Osteoblast (primary cell): ENCODE results near the gene MYO15B. TPM values are rescaled to one million over a fixed set of nuclear protein-coding genes. Genes with fewer than 3 reads are reported as not detected.
A peak's percentile ranks its signal among the peaks of the same experiment; 100 is the strongest.

Source experiments
- DNase-seq: peaks from one replicate; pipeline ENCODE4 v3.0.0; 2011; ENCODE audit warnings: low spot score, mixed read lengths; ENCODE audit not compliant: insufficient read length; ENCODE audit errors: missing footprints
- H2AFZ ChIP-seq: 2 replicates; pipeline ENCODE4 v1.6.0; 2011; ENCODE audit warnings: mild to moderate bottlenecking, low read length
- H3K27ac ChIP-seq: 2 replicates; pipeline ENCODE4 v1.5.1; 2011; ENCODE audit warnings: mild to moderate bottlenecking, low read depth, low read length, moderate library complexity
- H3K27me3 ChIP-seq: 2 replicates; pipeline ENCODE4 v1.6.0; 2012; ENCODE audit warnings: mild to moderate bottlenecking, control low read depth, inconsistent platforms, low read length, moderate library complexity; ENCODE audit not compliant: insufficient read depth
- H3K36me3 ChIP-seq: 2 replicates; pipeline ENCODE4 v1.5.1; 2011; ENCODE audit warnings: mild to moderate bottlenecking, low read length, control low read depth, moderate library complexity; ENCODE audit not compliant: insufficient read depth
- H3K4me1 ChIP-seq: 2 replicates; pipeline ENCODE4 v1.5.1; 2011; ENCODE audit warnings: mild to moderate bottlenecking, low read length, control low read depth, moderate library complexity; ENCODE audit not compliant: insufficient read depth
- H3K4me2 ChIP-seq: 2 replicates; pipeline ENCODE4 v1.6.0; 2011; ENCODE audit warnings: mild to moderate bottlenecking, low read length; ENCODE audit not compliant: insufficient read depth
- H3K4me3 ChIP-seq: fragments of 200-600 bp; sonication (generic); 3 replicates; pipeline ENCODE4 v1.5.1; 2012; ENCODE audit warnings: mild to moderate bottlenecking, low read length, inconsistent platforms; ENCODE audit not compliant: insufficient read depth
- H3K79me2 ChIP-seq: 2 replicates; pipeline ENCODE4 v1.6.0; 2012; ENCODE audit warnings: mild to moderate bottlenecking, low read length, control low read depth, inconsistent platforms; ENCODE audit not compliant: insufficient read depth
- H3K9me3 ChIP-seq: 2 replicates; pipeline ENCODE4 v1.5.1; 2011; ENCODE audit warnings: low read depth, low read length, control low read depth
- H4K20me1 ChIP-seq: 2 replicates; pipeline ENCODE4 v1.6.0; 2012; ENCODE audit warnings: mild to moderate bottlenecking, low read length, control low read depth; ENCODE audit not compliant: insufficient read depth
- CTCF ChIP-seq: IDR thresholded peaks from 2 replicates; pipeline ENCODE4 v1.5.1; 2011; ENCODE audit warnings: mild to moderate bottlenecking, low read depth, low read length, moderate library complexity; ENCODE audit errors: extremely low read depth
- total RNA-seq: library from RNA; depleted of rRNA; stranded (reverse); fragments of >200 nt; gene quantifications from 2 replicates; pipeline ENCODE4 v1.2.3, GENCODE V29; 2012

MYO15B gene
- total RNA-seq, 1 donor, result 1.4 TPM

- Histone ChIP-seq H4K20me1 (no peaks in the 10 kb centered on the region), H3K27ac (no peak overlapping the region), H3K79me2 (no peaks in the 10 kb centered on the region), H3K36me3 (no peaks in the 10 kb centered on the region), H2AFZ (no peak overlapping the region), H3K4me2 (no peak overlapping the region), H3K9me3 (no peaks in the 10 kb centered on the region), H3K27me3 (no peaks in the 10 kb centered on the region), H3K4me3 (no peak overlapping the region), H3K4me1 (peaks cover 4% of the 10 kb centered on the region)
- TF ChIP-seq CTCF, result no peak
- peak; percentile 89 for DNase-seq
These were observed 22.5 kb upstream of the MYO15B start for GRCh38 chr17:75565066-75565465.

DNA sequence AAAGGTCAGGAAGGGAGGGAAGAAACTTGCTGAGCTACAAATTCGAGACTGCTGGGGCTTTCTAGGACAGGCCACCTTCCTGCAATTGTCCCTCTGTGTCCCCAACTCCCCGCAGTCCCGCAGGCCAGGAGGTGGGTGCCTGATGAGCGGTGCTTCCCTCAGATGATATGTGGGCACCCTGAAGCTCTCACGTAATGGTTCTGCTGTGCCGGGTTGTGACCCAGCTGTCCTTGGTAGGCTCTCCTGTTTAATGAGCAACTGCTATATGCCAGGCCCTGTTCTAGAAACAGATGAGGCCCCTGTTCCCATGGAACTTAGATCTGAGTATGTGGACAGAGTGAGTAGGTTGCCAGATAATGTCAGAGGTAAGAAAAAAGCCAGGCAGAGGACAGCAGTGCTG lies 22.0 kb upstream of the MYO15B start:
- H3K36me3 ChIP-seq, result no peaks in the 10 kb centered on the region
- peak; percentile 80 for DNase-seq
- H3K27me3 ChIP-seq, result no peaks in the 10 kb centered on the region
- no peak overlapping the region for H3K4me3 ChIP-seq
- H3K27ac ChIP-seq, result no peak overlapping the region
- no peaks in the 10 kb centered on the region for H3K79me2 ChIP-seq
- no peak overlapping the region for H3K4me2 ChIP-seq
- no peaks in the 10 kb centered on the region for H4K20me1 ChIP-seq
- H3K4me1 ChIP-seq, result peaks cover 4% of the 10 kb centered on the region
- no peaks in the 10 kb centered on the region for H3K9me3 ChIP-seq
- no peak overlapping the region for H2AFZ ChIP-seq
- no peak for TF ChIP-seq CTCF

DNA sequence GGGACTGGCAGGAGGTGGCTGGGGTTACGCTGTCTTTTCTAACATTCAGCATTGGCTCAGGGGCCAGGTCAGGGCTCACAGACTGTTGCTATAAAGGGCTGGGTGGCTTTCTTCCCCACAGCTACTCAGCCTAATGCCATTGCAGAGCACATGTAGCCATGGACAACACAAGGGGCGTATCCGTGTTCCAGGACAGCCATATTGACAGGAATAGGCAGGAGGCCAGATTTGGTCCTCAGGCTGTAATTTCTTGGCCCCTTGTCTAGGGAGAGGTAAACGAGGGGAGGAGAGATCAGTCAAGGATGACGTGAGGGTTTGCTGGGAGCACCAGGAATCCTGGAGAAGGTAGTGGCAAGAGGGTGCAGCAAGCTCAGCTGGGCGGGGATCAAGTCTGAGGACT lies 21.2 kb upstream of the MYO15B start:
- no peak for TF ChIP-seq CTCF

DNA sequence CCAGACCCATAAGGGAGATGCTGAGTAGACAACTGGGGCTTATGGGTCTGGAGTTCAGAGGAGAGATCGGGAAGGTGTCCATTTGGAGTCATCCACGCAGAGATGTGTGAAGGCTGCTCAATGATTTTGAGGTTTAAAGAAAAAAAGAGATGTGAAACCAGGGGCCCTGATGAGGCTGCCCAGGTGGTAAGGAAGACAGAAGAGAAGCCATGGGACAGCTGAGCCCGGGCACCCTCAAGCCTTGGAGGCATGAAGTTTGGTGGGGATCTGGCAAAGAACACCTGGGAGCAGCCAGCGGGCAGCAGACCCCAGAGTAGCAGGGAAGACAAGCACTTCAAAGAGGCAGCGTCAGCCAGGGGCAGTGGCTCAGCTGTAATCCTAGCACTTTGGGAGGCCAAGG lies 20.8 kb upstream of the MYO15B start:
- no peaks in the 10 kb centered on the region for H3K79me2 ChIP-seq
- no peaks in the 10 kb centered on the region for H3K27me3 ChIP-seq
- no peak overlapping the region for H3K4me2 ChIP-seq
- H2AFZ ChIP-seq, result no peak overlapping the region
- peaks cover 4% of the 10 kb centered on the region for H3K4me1 ChIP-seq
- H3K9me3 ChIP-seq, result no peaks in the 10 kb centered on the region
- H3K36me3 ChIP-seq, result no peaks in the 10 kb centered on the region
- peak; percentile 55 for DNase-seq
- H3K4me3 ChIP-seq, result no peak overlapping the region
- no peak overlapping the region for H3K27ac ChIP-seq
- TF ChIP-seq CTCF, result no peak
- H4K20me1 ChIP-seq, result no peaks in the 10 kb centered on the region

More for the DNA sequence above, 21.2 kb upstream of the MYO15B start:
- H3K4me2 ChIP-seq, result no peak overlapping the region
- no peak overlapping the region for H3K27ac ChIP-seq
- H4K20me1 ChIP-seq, result no peaks in the 10 kb centered on the region
- DNase-seq, result no peak
- no peaks in the 10 kb centered on the region for H3K79me2 ChIP-seq
- H3K9me3 ChIP-seq, result no peaks in the 10 kb centered on the region
- H3K27me3 ChIP-seq, result no peaks in the 10 kb centered on the region
- H3K4me1 ChIP-seq, result peaks cover 4% of the 10 kb centered on the region
- no peaks in the 10 kb centered on the region for H3K36me3 ChIP-seq
- H3K4me3 ChIP-seq, result no peak overlapping the region
- H2AFZ ChIP-seq, result no peak overlapping the region
